Pancreas (tissue), 10 donors: ENCODE measurements around the gene SESTD1. TPM values are rescaled to one million over a fixed set of nuclear protein-coding genes. Genes with fewer than 3 reads are reported as not detected.

Experiments used
- ATAC-seq, 4 donors: fragments of 200-7000 bp; cut with Tn5 transposase; one replicate each; pipeline versions ENCODE4 v1.8.0 to v1.9.1; 2020; ENCODE audit warnings: mild to moderate bottlenecking in 4 of 4, moderate library complexity in 4 of 4
- DNase-seq, 6 donors: peaks; one replicate each; pipeline ENCODE4 v3.0.0-alpha.2; 2020
- FAIRE-seq: peaks from 2 replicates; lab custom pipeline; 2012; peaks lifted over from hg19 to GRCh38; lab: Jason Lieb, UNC
- H3K27ac ChIP-seq, 4 donors: fragments of 200-600 bp; sonication (generic); 1 replicate in 3 of 4; 2 replicates in 1 of 4; pipeline versions ENCODE4 v1.5.0 to v1.8.0; 2020
- H3K27me3 ChIP-seq, 4 donors: fragments of 200-600 bp; one replicate each; pipeline ENCODE4 v1.8.0; 2021
- H3K36me3 ChIP-seq, 3 donors: fragments of 200-600 bp; sonication (generic) in 1 of 3; one replicate each; pipeline versions ENCODE4 v1.5.0 to v1.8.0; 2020 to 2021
- H3K4me1 ChIP-seq, 3 donors: fragments of 200-600 bp; one replicate each; pipeline ENCODE4 v1.8.0; 2021
- H3K4me3 ChIP-seq, 4 donors: fragments of 200-600 bp; sonication (generic) in 2 of 4; one replicate each; pipeline versions ENCODE4 v1.5.0 to v1.8.0; 2020 to 2021
- H3K9me3 ChIP-seq, 4 donors: fragments of 200-600 bp; one replicate each; pipeline ENCODE4 v1.8.0; 2021
- WGBS, 2 donors: extraction: QIAGEN DNeasy Blood & Tissue Kit; methylation state at CpG; one replicate each; pipeline ENCODE4 v1.1.7; 2013; 5-methylcytosine and 5-hydroxymethylcytosine counted together
- intact Hi-C, 3 donors: fragments of 100-400 bp; cut with DNase I; formaldehyde crosslinking; loops; one replicate each; pipeline versions ENCODE4 v1.11.1 to v1.14.2; 2022
- polyA plus RNA-seq, 2 donors: library from polyadenylated mRNA; stranded (reverse); fragments of 200-250 nt; gene quantifications; one replicate each; pipeline ENCODE4 v1.2.3, GENCODE V29; 2013
- total RNA-seq, 6 donors: library from RNA; stranded (reverse); fragmentation: NEBNext Ultra II Directional in 4 of 6; extraction: Animal tissue kit (Norgen Biotek cat#: 25700) in 4 of 6; gene quantifications; one replicate each; pipeline versions ENCODE4 v1.2.1 to v1.2.4, GENCODE V29; 2021 to 2023
- TF ChIP-seq, protein P1 (sequence below), 4 donors: fragments of 200-600 bp; sonication (generic) in 3 of 4; IDR thresholded peaks; one replicate each; pipeline versions ENCODE4 v1.5.0 to v1.8.0; 2021; ENCODE audit warnings: antibody characterized with exemption in 4 of 4
- donor health status: healthy with polysubstance abuse.
- donor health status: DM: no; HTN: no; CAD: no; lungs with moderate emphysema.
- donor health status: DM: no; HTN: no; CAD: no.
- donor health status: control.
- donor health status: control.
- donor health status: Bipolar disorder and iron deficiency.
- donor health status: DM: yes; HTN: yes; CAD: no.
- donor health status: DM: no; HTN: no; CAD: no.
- donor health status: DM: no; HTN: no; CAD: no.
- donor health status: DM: yes; HTN: yes; CAD: no.

The SESTD1 gene
- total and polyA plus RNA-seq, 8 donors, result 4.0 to 37.0 (median 14.2) TPM

DNA sequence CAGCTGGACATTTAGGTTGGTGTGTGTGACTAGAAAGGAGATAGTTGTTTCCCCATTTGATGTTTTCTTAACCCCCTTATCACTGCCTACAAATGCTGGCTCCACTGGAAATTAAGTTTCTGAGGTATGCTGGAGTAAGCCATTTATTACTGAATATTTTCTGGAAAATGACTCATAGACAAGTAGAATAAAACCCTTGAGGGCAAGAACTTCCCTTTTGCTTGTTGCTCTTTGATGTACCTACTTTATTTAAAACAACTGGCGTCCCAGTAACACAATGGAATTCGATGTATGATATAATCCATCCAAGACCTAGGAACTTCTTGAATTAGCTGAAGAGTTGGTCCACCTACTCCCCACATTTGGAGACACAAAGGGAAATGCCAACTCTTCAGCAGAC lies 33.3 kb upstream of the SESTD1 start:
- WGBS, 2 donors, result 87 to 88% methylated on average over 2 of the region's 2 CpGs
- no peaks in the 10 kb centered on the region for H3K4me1 ChIP-seq
- no peaks in the 10 kb centered on the region for H3K9me3 ChIP-seq
- H3K4me3 ChIP-seq, result no peak overlapping the region
- no peak for FAIRE-seq
- H3K36me3 ChIP-seq, result no peaks in the 10 kb centered on the region
- no peaks in the 10 kb centered on the region for H3K27me3 ChIP-seq
- no peak overlapping the region for H3K27ac ChIP-seq
- DNase-seq, result no peak
- TF ChIP-seq, protein P1, sequence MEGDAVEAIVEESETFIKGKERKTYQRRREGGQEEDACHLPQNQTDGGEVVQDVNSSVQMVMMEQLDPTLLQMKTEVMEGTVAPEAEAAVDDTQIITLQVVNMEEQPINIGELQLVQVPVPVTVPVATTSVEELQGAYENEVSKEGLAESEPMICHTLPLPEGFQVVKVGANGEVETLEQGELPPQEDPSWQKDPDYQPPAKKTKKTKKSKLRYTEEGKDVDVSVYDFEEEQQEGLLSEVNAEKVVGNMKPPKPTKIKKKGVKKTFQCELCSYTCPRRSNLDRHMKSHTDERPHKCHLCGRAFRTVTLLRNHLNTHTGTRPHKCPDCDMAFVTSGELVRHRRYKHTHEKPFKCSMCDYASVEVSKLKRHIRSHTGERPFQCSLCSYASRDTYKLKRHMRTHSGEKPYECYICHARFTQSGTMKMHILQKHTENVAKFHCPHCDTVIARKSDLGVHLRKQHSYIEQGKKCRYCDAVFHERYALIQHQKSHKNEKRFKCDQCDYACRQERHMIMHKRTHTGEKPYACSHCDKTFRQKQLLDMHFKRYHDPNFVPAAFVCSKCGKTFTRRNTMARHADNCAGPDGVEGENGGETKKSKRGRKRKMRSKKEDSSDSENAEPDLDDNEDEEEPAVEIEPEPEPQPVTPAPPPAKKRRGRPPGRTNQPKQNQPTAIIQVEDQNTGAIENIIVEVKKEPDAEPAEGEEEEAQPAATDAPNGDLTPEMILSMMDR (IDR thresholded peaks at IDR 0.05), result no peak
- intact Hi-C loops, result no loop called here
- no peak for ATAC-seq

GRCh38 chr2:179290329-179290728 lies 25.7 kb upstream of the SESTD1 start:
- no peaks in the 10 kb centered on the region for H3K4me1 ChIP-seq
- no peak overlapping the region for H3K4me3 ChIP-seq
- no peak overlapping the region for H3K27ac ChIP-seq
- WGBS, 2 donors, result 97 to 100% methylated on average over 1 of the region's 1 CpG
- TF ChIP-seq, protein P1 (IDR thresholded peaks at IDR 0.05), result no peak
- intact Hi-C loops, result no loop called here
- DNase-seq (no peak), ATAC-seq (no peak), FAIRE-seq (no peak)
- no peaks in the 10 kb centered on the region for H3K36me3 ChIP-seq
- no peaks in the 10 kb centered on the region for H3K9me3 ChIP-seq
- no peaks in the 10 kb centered on the region for H3K27me3 ChIP-seq

GRCh38 chr2:179285060-179285459 lies 20.4 kb upstream of the SESTD1 start:
- no peak for FAIRE-seq
- TF ChIP-seq, protein P1 (IDR thresholded peaks at IDR 0.05), result no peak

DNA sequence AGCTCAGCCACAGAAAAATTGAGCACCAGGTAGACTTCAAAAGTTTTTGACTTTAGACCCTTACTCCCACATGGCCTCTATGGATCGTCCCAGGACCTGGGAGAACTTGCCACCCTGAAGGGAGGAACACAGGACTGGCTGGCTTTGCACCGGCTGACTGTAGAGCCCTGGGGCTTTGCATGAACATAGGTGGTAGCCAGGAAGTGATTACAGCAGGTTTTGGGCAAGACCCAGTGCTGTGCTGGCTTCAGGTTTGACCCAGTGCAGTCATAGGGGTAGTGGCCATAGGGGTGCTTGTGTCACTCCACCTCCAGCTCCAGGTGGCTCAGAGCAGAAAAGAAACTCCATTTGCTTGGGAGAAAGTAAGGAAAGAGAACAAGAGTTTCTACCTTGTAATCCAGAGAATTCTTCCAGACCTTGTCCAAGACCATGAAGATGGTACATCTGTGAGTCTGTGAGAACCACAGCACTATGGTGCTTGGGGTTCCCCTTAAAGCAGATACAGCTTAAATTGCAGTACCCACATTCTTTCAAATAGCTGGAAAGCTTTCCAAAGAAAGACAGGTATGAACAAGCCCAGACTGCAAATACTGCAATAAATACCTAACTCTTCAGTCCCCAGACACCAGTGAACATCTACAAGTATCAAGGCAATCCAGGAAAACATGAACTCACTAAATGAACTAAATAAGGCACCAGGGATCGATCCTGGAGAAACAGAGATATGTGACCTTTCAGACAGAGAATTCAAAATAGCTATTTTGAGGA lies 13.0 kb upstream of the SESTD1 start:
- TF ChIP-seq, protein P1 (IDR thresholded peaks at IDR 0.05), result no peak
- no peak for FAIRE-seq
- no peak overlapping the region for H3K4me3 ChIP-seq
- WGBS, 2 donors, result 87 to 88% methylated on average over 3 of the region's 3 CpGs
- no peaks in the 10 kb centered on the region for H3K36me3 ChIP-seq
- no peak overlapping the region for H3K27ac ChIP-seq
- no peaks in the 10 kb centered on the region for H3K9me3 ChIP-seq
- peaks cover 0 to under 1% (median 0%) of the 10 kb centered on the region in 3 donors for H3K4me1 ChIP-seq
- ATAC-seq, result no peak
- intact Hi-C loops, result no loop called here
- H3K27me3 ChIP-seq, result no peaks in the 10 kb centered on the region
- DNase-seq, result no peak

More at GRCh38 chr2:179285060-179285459, 20.4 kb upstream of the SESTD1 start:
- DNase-seq (no peak), ATAC-seq (no peak)
- no peak overlapping the region for H3K27ac ChIP-seq
- H3K4me1 ChIP-seq, result no peaks in the 10 kb centered on the region
- H3K9me3 ChIP-seq, result no peaks in the 10 kb centered on the region
- intact Hi-C loops, result no loop called here
- H3K36me3 ChIP-seq, result no peaks in the 10 kb centered on the region
- H3K4me3 ChIP-seq, result no peak overlapping the region
- H3K27me3 ChIP-seq, result no peaks in the 10 kb centered on the region
